ENCODE data around the gene KLF9.

Gene KLF9

GRCh38 chr9:70422371-70423043 is 8.1 kb upstream of the KLF9 start:
- DNase-seq (ENCODE audit: low read depth): no peak

GRCh38 chr9:70421272-70422180 is 7.1 kb upstream of the KLF9 start:
- peak; percentile 83 for DNase-seq (ENCODE audit: low read depth)

GRCh38 chr9:70420441-70421271 is 6.2 kb upstream of the KLF9 start:
- DNase-seq (ENCODE audit: low read depth): peak; percentile 94

GRCh38 chr9:70419556-70420440 is 5.3 kb upstream of the KLF9 start:
- DNase-seq (ENCODE audit: low read depth): peak; percentile 99

GRCh38 chr9:70418822-70419555 is 4.5 kb upstream of the KLF9 start:
- DNase-seq (ENCODE audit: low read depth): peak; percentile 99

GRCh38 chr9:70415476-70415875 is 1.0 kb upstream of the KLF9 start:
- no peak for DNase-seq (ENCODE audit: low read depth)

- no peak for DNase-seq (ENCODE audit: low read depth)
Observed at GRCh38 chr9:70415041-70415440, 584 bp upstream of the KLF9 start.

GRCh38 chr9:70413464-70413798 is 1.0 kb downstream of the KLF9 start:
- no peak for DNase-seq (ENCODE audit: low read depth)

GRCh38 chr9:70412832-70413463 is 1.5 kb downstream of the KLF9 start:
- peak; percentile 89 for DNase-seq (ENCODE audit: low read depth)

GRCh38 chr9:70411930-70412831 is 2.3 kb downstream of the KLF9 start:
- peak; percentile 93 for DNase-seq (ENCODE audit: low read depth)

- DNase-seq (ENCODE audit: low read depth): peak; percentile 91
Observed at GRCh38 chr9:70411121-70411929, 3.1 kb downstream of the KLF9 start.

GRCh38 chr9:70410368-70410767 is 4.1 kb downstream of the KLF9 start:
- peak; percentile 81 for DNase-seq (ENCODE audit: low read depth)

GRCh38 chr9:70409800-70410199 is 4.7 kb downstream of the KLF9 start:
- peak; percentile 49 for DNase-seq (ENCODE audit: low read depth)

- peak; percentile 55 for DNase-seq (ENCODE audit: low read depth)
Observed at GRCh38 chr9:70409280-70409679, 5.2 kb downstream of the KLF9 start.

GRCh38 chr9:70408393-70409040 is 5.9 kb downstream of the KLF9 start:
- DNase-seq (ENCODE audit: low read depth): peak; percentile 74

- peak; percentile 99 for DNase-seq (ENCODE audit: low read depth)
Observed at GRCh38 chr9:70407081-70407503, 7.4 kb downstream of the KLF9 start.

GRCh38 chr9:70406434-70406862 is 8.0 kb downstream of the KLF9 start:
- DNase-seq (ENCODE audit: low read depth): peak; percentile 72

Data from EH (cell line).